CD14-positive monocyte (primary cell): ENCODE measurements around the gene SLC29A1. TPM values are rescaled to one million over a fixed set of nuclear protein-coding genes. Genes with fewer than 3 reads are reported as not detected.

Source experiments
- DNase-seq, 3 donors: peaks; one replicate each; pipeline ENCODE4 v3.0.0-alpha.2; 2011 to 2022
- H2AFZ ChIP-seq: 2 replicates; pipeline ENCODE4 v1.6.0; 2012; ENCODE audit warnings: mild to moderate bottlenecking, low read depth, low read length, inconsistent platforms; ENCODE audit not compliant: insufficient read depth, poor library complexity, severe bottlenecking
- H3K27ac ChIP-seq, 2 donors: 1 replicate in 1 of 2; 2 replicates in 1 of 2; pipeline ENCODE4 v1.5.1; 2012 to 2013; ENCODE audit warnings: low read length in 2 of 2, control low read depth in 1 of 2, inconsistent platforms in 1 of 2, low read depth in 1 of 2, mild to moderate bottlenecking in 1 of 2
- H3K27me3 ChIP-seq, 2 donors: one replicate each; pipeline versions ENCODE4 v1.6.0 to v1.6.1; 2011 to 2013; ENCODE audit warnings: low read length in 2 of 2; ENCODE audit not compliant: control insufficient read depth in 2 of 2, insufficient read depth in 2 of 2
- H3K36me3 ChIP-seq, 2 donors: replicated peaks in 1 of 2; 1 replicate in 1 of 2; 2 replicates in 1 of 2; pipeline versions ENCODE4 v1.5.1 to v1.6.1; 2012 to 2013; ENCODE audit warnings: low read length in 2 of 2, control low read depth in 1 of 2, inconsistent platforms in 1 of 2, mild to moderate bottlenecking in 1 of 2; ENCODE audit not compliant: insufficient read depth in 2 of 2, control insufficient read depth in 1 of 2
- H3K4me1 ChIP-seq, 2 donors: 1 replicate in 1 of 2; 2 replicates in 1 of 2; pipeline versions ENCODE4 v1.5.1 to v1.6.1; 2012 to 2013; ENCODE audit warnings: low read length in 2 of 2, control low read depth in 1 of 2, inconsistent platforms in 1 of 2, mild to moderate bottlenecking in 1 of 2, moderate library complexity in 1 of 2; ENCODE audit not compliant: insufficient read depth in 2 of 2, control insufficient read depth in 1 of 2
- H3K4me2 ChIP-seq: replicated peaks from 2 replicates; pipeline ENCODE3; 2012; ENCODE audit warnings: low read length, moderate library complexity, mild to moderate bottlenecking; ENCODE audit not compliant: poor library complexity, severe bottlenecking; ENCODE audit errors: extremely low read depth
- H3K4me3 ChIP-seq, 3 experiments: fragments of 200-600 bp in 1 of 3; sonication (generic) in 1 of 3; replicated peaks in 1 of 3; 1 replicate in 2 of 3; 2 replicates in 1 of 3; pipeline ENCODE4 v1.5.1; 2011 to 2013; ENCODE audit warnings: low read length in 3 of 3, mild to moderate bottlenecking in 3 of 3, control low read depth in 2 of 3, low read depth in 2 of 3, inconsistent platforms in 1 of 3, moderate library complexity in 1 of 3
- H3K79me2 ChIP-seq: 2 replicates; pipeline ENCODE4 v1.6.0; 2012; ENCODE audit warnings: mild to moderate bottlenecking, control low read depth, inconsistent platforms, low read length, moderate library complexity; ENCODE audit not compliant: insufficient read depth
- H3K9ac ChIP-seq: 2 replicates; pipeline ENCODE4 v1.6.0; 2017; ENCODE audit warnings: low read length, mild to moderate bottlenecking; ENCODE audit not compliant: insufficient read depth, poor library complexity, severe bottlenecking
- H3K9me3 ChIP-seq, 2 donors: replicated peaks in 1 of 2; 1 replicate in 1 of 2; 2 replicates in 1 of 2; pipeline versions ENCODE4 v1.5.1 to v1.6.1; 2012 to 2013; ENCODE audit warnings: low read length in 2 of 2, control low read depth in 1 of 2; ENCODE audit not compliant: control insufficient read depth in 1 of 2, insufficient read depth in 1 of 2
- H4K20me1 ChIP-seq: 2 replicates; pipeline ENCODE4 v1.6.0; 2012; ENCODE audit warnings: mild to moderate bottlenecking, low read length, control low read depth, moderate library complexity; ENCODE audit not compliant: insufficient read depth
- H3K27ac Mint-ChIP-seq, 7 donors: one replicate each; pipeline ENCODE4 v1.8.0; 2020; ENCODE audit warnings: mild to moderate bottlenecking in 7 of 7, mixed read lengths in 7 of 7, moderate library complexity in 6 of 7, inconsistent platforms in 2 of 7
- H3K27me3 Mint-ChIP-seq, 3 donors: one replicate each; pipeline ENCODE4 v1.8.0; 2021 to 2022; ENCODE audit warnings: low read depth in 3 of 3, mild to moderate bottlenecking in 3 of 3, mixed read lengths in 3 of 3, moderate library complexity in 3 of 3, inconsistent platforms in 1 of 3
- H3K36me3 Mint-ChIP-seq, 2 donors: one replicate each; pipeline ENCODE4 v1.8.0; 2020; ENCODE audit warnings: mixed read lengths in 2 of 2, inconsistent platforms in 1 of 2, mild to moderate bottlenecking in 1 of 2
- H3K4me1 Mint-ChIP-seq: one replicate; pipeline ENCODE4 v1.8.0; 2020; ENCODE audit warnings: mild to moderate bottlenecking, mixed read lengths
- H3K4me3 Mint-ChIP-seq, 2 donors: one replicate each; pipeline ENCODE4 v1.8.0; 2020; ENCODE audit warnings: mild to moderate bottlenecking in 2 of 2, mixed read lengths in 2 of 2, moderate library complexity in 1 of 2
- H3K9me3 Mint-ChIP-seq, 7 donors: one replicate each; pipeline ENCODE4 v1.8.0; 2020 to 2022; ENCODE audit warnings: mixed read lengths in 7 of 7, mild to moderate bottlenecking in 6 of 7, moderate library complexity in 6 of 7, inconsistent platforms in 2 of 7
- WGBS: methylation state at CpG from one replicate; pipeline ENCODE4 v1.1.5; 2013; ENCODE audit warnings: missing lambda C conversion rate; ENCODE audit not compliant: insufficient coverage; 5-methylcytosine and 5-hydroxymethylcytosine counted together
- intact Hi-C, 2 donors: fragments of 100-400 bp; cut with micrococcal nuclease; formaldehyde crosslinking; loops; one replicate each; pipeline versions ENCODE4 v1.15.0 to v1.15.1; 2023
- polyA plus RNA-seq, 3 donors: library from polyadenylated mRNA; depleted of rRNA in 1 of 3; unstranded in 2 of 3; stranded (reverse) in 1 of 3; fragments of 300-500 nt in 2 of 3; fragments of >200 nt in 1 of 3; fragmentation: Illumina TruSeq in 2 of 3; gene quantifications; 1 replicate in 2 of 3; 2 replicates in 1 of 3; pipeline ENCODE4 v1.2.3, GENCODE V29; 2012 to 2021
- TF ChIP-seq, protein P1 (sequence below): fragments of 200-600 bp; IDR thresholded peaks from one replicate; pipeline ENCODE4 v1.8.0; 2022; ENCODE audit warnings: antibody characterized with exemption, mild to moderate bottlenecking

The SLC29A1 gene
- polyA plus RNA-seq, 3 donors: 14.3 to 23.2 (median 15.0) TPM

- Mint-ChIP-seq H3K27ac (peak overlapping the region in 5 of 7 donors; percentile 34 to 63 (median 42)), H3K36me3 (peaks cover 12 to 17% of the 10 kb centered on the region in 2 donors), H3K27me3 (peaks cover 33 to 42% (median 40%) of the 10 kb centered on the region in 3 donors), H3K4me1 (peaks cover 46% of the 10 kb centered on the region), H3K4me3 (no peak overlapping the region), H3K9me3 (peaks cover 0 to 16% (median 7%) of the 10 kb centered on the region in 7 donors)
- TF ChIP-seq, protein P1, sequence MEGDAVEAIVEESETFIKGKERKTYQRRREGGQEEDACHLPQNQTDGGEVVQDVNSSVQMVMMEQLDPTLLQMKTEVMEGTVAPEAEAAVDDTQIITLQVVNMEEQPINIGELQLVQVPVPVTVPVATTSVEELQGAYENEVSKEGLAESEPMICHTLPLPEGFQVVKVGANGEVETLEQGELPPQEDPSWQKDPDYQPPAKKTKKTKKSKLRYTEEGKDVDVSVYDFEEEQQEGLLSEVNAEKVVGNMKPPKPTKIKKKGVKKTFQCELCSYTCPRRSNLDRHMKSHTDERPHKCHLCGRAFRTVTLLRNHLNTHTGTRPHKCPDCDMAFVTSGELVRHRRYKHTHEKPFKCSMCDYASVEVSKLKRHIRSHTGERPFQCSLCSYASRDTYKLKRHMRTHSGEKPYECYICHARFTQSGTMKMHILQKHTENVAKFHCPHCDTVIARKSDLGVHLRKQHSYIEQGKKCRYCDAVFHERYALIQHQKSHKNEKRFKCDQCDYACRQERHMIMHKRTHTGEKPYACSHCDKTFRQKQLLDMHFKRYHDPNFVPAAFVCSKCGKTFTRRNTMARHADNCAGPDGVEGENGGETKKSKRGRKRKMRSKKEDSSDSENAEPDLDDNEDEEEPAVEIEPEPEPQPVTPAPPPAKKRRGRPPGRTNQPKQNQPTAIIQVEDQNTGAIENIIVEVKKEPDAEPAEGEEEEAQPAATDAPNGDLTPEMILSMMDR: no peak
- Histone ChIP-seq H2AFZ (no peak overlapping the region), H3K27ac (no peak overlapping the region), H3K4me3 (no peak overlapping the region), H3K27me3 (peaks cover 29 to 37% of the 10 kb centered on the region in 2 donors), H3K9me3 (peaks cover 0 to 12% of the 10 kb centered on the region in 2 donors), H3K9ac (no peak overlapping the region), H3K36me3 (peaks cover 3 to 4% of the 10 kb centered on the region in 2 donors), H3K79me2 (peaks cover 31% of the 10 kb centered on the region), H4K20me1 (peaks cover 31% of the 10 kb centered on the region), H3K4me2 (no peak overlapping the region), H3K4me1 (peaks cover 35 to 43% of the 10 kb centered on the region in 2 donors)
- WGBS: 71% methylated on average over 3 of the region's 10 CpGs
- no peak for DNase-seq
- intact Hi-C loops: loop anchor here (5.0 to 10.0 kb wide), 3 partner anchors 45 to 472 kb away; partner anchors contain the start of genes AARS2 (in 2 of the 2) and CDC5L (in 1 of the 2)
Observed at GRCh38 chr6:44267252-44267651, 43.9 kb downstream of the SLC29A1 start.

- WGBS: 42% methylated on average over 2 of the region's 5 CpGs
- Mint-ChIP-seq H3K4me3 (peak overlapping the region in 1 of 2 donors; percentile 85), H3K36me3 (peaks cover 6 to 9% of the 10 kb centered on the region in 2 donors), H3K9me3 (peaks cover 0 to 16% (median 7%) of the 10 kb centered on the region in 7 donors), H3K4me1 (peaks cover 36% of the 10 kb centered on the region), H3K27ac (peak overlapping the region in 1 of 7 donors; percentile 69), H3K27me3 (peaks cover 42 to 51% (median 49%) of the 10 kb centered on the region in 3 donors)
- Histone ChIP-seq H3K9ac (no peak overlapping the region), H3K27me3 (peaks cover 35 to 46% of the 10 kb centered on the region in 2 donors), H3K27ac (no peak overlapping the region), H2AFZ (no peak overlapping the region), H3K79me2 (peaks cover 22% of the 10 kb centered on the region), H3K4me1 (peaks cover 26 to 34% of the 10 kb centered on the region in 2 donors), H3K36me3 (no peaks in the 10 kb centered on the region), H3K9me3 (peaks cover 0 to 14% of the 10 kb centered on the region in 2 donors), H4K20me1 (peaks cover 21% of the 10 kb centered on the region), H3K4me3 (no peak overlapping the region), H3K4me2 (no peak overlapping the region)
- peak in 2 of 3 donors; percentile 58 to 63 for DNase-seq
- TF ChIP-seq, protein P1: peak; percentile 99
- intact Hi-C loops: loop anchor here (2.0 to 10.0 kb wide), 4 partner anchors 44 to 473 kb away; partner anchors contain the start of genes AARS2 (in 2 of the 2) and CDC5L (in 1 of the 2)
Observed at GRCh38 chr6:44268095-44268628, 44.8 kb downstream of the SLC29A1 start.
